GM13976 (cell line): ENCODE data around the gene PALM.

ENCODE experiments used
- DNase-seq: peaks from one replicate; pipeline ENCODE4 v3.0.0; 2012; ENCODE audit warnings: low spot score
- in situ Hi-C: fragments of 300-500 bp; cut with MboI; formaldehyde crosslinking; loops from one replicate; pipeline ENCODE4 v1.12.0; 2022; ENCODE audit warnings: low sequenced_read_pairs, mixed read lengths, inconsistent platforms; ENCODE audit not compliant: unreplicated experiment
- TF ChIP-seq, protein P1 (sequence below): IDR thresholded peaks from 2 replicates; pipeline ENCODE4 v1.5.1; 2012; ENCODE audit warnings: borderline replicate concordance, mild to moderate bottlenecking; ENCODE audit not compliant: insufficient read depth; ENCODE audit errors: extremely low read depth, missing control alignments, control extremely low read depth

The PALM gene

DNA sequence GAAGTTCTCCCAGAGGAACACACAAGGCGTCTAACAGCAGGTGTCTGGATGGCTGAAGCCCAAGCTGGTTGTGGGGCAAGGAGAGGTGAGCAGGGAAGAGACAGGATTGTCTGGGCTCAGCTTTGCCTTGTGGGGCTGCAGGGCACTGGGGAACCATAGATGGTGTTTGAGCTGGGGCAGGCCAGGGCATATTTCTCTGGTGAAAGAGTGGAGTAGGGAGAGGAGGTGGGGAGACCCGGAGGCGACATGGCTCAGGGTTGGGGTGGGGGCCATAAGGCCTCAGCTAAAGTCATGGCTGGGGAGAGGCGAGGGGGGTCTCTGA is 5.4 kb upstream of the PALM start:
- no peak for DNase-seq
- in situ Hi-C loops: no loop called here
- TF ChIP-seq, protein P1, sequence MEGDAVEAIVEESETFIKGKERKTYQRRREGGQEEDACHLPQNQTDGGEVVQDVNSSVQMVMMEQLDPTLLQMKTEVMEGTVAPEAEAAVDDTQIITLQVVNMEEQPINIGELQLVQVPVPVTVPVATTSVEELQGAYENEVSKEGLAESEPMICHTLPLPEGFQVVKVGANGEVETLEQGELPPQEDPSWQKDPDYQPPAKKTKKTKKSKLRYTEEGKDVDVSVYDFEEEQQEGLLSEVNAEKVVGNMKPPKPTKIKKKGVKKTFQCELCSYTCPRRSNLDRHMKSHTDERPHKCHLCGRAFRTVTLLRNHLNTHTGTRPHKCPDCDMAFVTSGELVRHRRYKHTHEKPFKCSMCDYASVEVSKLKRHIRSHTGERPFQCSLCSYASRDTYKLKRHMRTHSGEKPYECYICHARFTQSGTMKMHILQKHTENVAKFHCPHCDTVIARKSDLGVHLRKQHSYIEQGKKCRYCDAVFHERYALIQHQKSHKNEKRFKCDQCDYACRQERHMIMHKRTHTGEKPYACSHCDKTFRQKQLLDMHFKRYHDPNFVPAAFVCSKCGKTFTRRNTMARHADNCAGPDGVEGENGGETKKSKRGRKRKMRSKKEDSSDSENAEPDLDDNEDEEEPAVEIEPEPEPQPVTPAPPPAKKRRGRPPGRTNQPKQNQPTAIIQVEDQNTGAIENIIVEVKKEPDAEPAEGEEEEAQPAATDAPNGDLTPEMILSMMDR: no peak

DNA sequence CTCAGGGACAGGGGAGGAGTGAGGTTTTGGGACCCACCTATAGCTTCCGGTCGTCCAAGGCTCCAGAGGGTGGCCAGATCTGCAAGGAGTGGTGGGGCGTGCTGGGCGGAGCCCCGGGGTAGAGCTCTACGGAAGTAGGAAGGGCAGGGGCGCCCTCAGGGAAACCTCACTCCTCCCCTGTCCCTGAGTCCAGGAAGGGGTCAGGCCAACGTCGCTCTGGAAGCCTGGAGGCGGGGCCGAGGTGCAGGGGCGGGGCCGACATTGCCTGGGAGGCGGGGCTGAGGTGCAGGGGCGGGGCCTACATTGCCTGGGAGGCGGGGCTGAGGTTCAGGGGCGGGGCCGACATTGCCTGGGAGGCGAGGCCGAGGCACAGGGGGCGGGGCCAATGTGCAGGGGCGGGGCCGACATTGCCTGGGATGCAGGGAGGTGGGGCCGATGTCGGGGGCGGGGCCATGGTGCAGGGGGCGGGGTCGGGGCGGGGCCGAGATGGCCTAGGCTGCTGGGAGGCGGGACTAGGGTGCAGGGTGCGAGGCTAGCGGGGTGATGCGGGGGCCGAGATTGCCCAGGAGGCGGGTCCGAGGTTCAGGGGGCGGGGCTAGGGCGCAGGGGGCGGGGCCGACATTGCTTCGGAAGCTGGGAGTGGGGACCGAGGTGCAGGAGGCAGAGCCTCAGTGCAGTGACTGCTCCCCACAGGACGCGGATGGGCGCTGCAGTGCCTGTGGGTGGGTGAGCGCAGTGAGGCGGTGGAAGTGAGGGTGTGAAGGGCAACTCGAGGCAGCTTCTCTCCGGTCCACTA is 4.9 kb upstream of the PALM start:
- DNase-seq: peak; percentile 85
- TF ChIP-seq, protein P1: no peak
- in situ Hi-C loops: no loop called here

DNA sequence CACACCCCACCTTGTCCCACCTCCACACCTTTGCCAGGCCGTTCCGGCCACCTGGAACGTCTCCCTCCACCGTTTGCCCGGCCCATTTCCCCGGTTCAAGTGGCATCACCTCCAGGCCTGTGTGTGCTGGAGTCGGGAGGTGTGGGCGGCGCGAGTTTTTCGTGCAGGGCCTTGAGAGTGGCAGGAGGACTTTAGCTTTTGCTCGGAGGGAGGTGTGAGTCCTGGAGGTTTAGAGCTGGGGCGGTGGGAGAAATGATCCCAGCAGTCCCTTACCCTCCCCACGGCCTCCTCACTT is 4.3 kb upstream of the PALM start:
- no peak for DNase-seq
- TF ChIP-seq, protein P1: no peak
- in situ Hi-C loops: no loop called here

DNA sequence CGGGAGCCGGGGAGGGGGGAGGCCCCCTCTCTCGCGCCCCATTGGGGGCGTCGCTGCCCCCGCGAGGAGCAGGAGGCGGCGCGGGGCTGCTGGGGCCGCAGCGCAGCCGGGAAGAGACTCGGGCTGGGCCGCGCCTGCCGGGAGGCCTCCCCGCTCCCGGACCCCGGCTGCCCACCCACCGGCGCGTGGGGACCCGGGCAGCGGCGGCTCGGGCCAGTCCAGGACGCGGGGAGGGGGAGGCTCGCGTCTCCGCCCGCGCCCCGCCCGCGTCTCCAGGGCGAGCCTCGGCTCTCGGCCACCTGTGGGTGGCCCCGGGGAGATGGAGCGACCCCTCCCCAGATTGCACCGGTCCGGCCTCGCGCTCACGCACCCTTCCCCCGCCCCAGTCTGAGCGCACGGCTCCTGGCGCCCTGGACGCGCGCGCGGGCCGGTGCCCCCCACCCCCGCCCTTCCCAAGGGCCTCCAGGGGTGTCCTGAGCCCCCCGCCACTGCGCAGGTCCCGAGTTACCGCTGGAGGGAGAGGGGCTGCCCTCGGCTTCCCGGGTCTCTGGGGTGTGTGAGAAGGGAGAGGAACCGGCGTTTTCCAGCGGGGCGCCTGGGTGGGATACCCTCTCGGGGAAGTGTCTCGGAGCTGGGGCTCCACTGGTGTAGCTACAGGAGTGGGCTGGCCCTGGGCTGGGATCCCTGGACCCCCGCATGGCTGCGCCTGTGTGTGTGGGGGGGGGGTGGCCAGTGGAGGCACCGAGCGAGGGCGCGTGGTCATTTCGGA is 645 bp downstream of the PALM start:
- TF ChIP-seq, protein P1: no peak
- in situ Hi-C loops: no loop called here
- DNase-seq: no peak

DNA sequence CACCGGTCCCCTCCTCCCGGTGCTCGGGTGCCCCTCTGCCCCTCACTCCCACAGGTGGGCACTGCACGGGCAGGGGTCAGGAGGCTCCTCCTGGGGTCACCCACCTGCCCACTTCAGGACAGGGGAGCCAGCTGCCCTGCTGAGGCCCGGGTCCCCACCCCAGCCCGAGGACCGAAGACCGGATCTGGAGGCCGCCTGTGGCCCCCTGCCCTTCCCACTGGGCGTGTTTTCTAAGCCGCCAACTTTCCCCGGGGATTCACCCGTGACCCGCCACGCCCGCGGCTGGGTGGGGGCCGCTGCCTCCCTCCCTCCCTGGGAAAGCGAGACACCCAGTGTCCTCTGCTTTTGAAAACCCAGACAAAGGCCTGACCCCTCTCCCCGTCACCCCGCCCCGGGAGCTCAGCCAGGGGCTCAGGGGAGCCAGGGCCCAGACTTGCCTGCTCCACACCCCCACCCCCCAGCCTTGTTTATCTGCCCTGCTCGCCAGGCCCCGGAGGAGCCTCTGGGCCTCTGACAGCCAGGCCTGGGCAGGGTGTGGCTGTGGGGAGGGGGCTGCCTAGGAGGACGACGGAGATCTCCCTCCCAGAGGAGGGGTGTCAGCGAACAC is 1.3 kb downstream of the PALM start:
- DNase-seq: no peak
- TF ChIP-seq, protein P1: no peak
- in situ Hi-C loops: no loop called here

DNA sequence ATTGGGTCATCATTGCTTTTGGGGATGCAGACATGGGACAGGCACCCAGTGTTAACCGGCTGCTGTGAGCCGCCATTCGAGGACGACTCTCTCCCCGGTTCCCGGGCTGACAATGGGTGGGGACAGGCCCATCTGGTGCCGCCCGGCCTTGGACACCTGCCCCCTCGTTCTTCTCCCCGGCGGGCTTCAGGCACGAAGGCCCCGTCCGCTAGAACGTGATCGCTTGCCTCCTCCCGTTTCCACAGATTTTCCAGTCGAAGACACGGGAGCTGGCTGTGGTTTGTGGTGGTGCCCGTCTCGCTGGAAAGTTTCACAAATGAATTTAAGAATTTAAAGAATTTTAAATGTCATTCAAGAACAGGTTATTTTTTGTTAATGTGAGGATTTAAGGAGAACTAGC is 2.0 kb downstream of the PALM start:
- in situ Hi-C loops: no loop called here
- no peak for DNase-seq
- TF ChIP-seq, protein P1: no peak
